ENCODE data around the gene TTLL11.

The TTLL11 gene

DNA sequence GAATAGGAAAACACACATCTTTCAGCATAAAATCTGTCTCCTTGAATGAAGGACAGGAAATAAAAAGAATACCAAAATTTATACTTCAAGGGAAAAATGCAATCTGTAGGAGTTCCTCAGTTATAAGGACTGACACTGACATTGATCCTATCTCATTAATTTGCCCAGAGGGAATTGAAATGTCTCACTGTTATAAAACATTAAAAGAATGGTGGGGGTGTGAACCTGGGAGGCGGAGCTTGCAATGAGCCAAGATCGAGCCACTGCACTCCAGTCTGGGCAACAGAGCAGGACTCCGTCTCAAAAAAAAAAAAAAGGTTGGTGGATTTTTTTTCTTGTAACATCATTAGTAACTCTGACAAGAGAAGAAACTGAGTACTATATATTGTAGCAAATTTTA is 60.8 kb downstream of the TTLL11 start:
- DNase-seq (ENCODE audit: low read depth), result no peak
- TF ChIP-seq, protein P1, sequence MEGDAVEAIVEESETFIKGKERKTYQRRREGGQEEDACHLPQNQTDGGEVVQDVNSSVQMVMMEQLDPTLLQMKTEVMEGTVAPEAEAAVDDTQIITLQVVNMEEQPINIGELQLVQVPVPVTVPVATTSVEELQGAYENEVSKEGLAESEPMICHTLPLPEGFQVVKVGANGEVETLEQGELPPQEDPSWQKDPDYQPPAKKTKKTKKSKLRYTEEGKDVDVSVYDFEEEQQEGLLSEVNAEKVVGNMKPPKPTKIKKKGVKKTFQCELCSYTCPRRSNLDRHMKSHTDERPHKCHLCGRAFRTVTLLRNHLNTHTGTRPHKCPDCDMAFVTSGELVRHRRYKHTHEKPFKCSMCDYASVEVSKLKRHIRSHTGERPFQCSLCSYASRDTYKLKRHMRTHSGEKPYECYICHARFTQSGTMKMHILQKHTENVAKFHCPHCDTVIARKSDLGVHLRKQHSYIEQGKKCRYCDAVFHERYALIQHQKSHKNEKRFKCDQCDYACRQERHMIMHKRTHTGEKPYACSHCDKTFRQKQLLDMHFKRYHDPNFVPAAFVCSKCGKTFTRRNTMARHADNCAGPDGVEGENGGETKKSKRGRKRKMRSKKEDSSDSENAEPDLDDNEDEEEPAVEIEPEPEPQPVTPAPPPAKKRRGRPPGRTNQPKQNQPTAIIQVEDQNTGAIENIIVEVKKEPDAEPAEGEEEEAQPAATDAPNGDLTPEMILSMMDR (IDR thresholded peaks at IDR 0.05; ENCODE audit: insufficient read depth, low read depth, low read length, missing control alignments), result no peak
- H3K4me3 ChIP-seq (ENCODE audit: low read length), result no peak overlapping the region

DNA sequence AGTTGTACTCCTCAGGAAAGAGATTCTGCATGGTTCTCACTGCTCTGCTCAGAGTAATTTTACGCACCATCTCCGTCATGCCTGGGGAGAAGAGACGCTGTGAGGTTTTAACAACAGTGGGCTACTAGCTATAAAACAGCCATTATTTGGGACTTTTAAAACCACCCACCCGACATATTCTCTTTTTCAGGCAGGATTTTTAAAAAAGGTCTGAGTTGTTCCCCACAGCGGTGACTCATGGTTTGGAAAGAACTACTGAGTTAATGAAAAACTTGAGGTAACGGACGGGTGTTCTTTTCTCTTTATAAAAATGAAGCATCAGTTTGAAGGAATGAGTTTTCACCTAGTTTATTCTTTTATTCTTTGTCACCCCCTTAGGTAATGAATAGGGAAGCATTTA is 61.3 kb downstream of the TTLL11 start:
- TF ChIP-seq, protein P1 (IDR thresholded peaks at IDR 0.05; ENCODE audit: insufficient read depth, low read depth, low read length, missing control alignments), result no peak
- no peak for DNase-seq (ENCODE audit: low read depth)
- no peak overlapping the region for H3K4me3 ChIP-seq (ENCODE audit: low read length)

DNA sequence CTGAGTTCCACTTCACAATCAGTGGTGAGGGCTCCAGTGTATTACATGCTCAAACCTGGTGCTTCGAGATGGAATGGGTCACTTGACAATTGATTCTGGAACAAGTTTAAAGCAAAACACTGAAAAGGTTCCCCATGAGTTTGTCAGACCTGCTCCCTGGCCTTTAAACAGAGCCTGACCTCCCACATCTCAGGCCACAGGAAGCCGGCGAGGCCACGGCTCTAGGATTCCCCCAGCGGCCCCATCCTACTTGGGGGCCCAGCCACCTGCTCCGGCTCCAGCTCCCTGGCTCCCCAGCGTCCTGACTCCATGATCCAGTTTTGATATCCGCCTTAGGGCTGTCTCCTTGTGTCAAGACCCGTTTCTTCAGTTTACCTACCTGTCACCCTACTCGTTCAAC is 62.0 kb downstream of the TTLL11 start:
- no peak for DNase-seq (ENCODE audit: low read depth)
- TF ChIP-seq, protein P1 (IDR thresholded peaks at IDR 0.05; ENCODE audit: insufficient read depth, low read depth, low read length, missing control alignments), result no peak
- H3K4me3 ChIP-seq (ENCODE audit: low read length), result no peak overlapping the region

DNA sequence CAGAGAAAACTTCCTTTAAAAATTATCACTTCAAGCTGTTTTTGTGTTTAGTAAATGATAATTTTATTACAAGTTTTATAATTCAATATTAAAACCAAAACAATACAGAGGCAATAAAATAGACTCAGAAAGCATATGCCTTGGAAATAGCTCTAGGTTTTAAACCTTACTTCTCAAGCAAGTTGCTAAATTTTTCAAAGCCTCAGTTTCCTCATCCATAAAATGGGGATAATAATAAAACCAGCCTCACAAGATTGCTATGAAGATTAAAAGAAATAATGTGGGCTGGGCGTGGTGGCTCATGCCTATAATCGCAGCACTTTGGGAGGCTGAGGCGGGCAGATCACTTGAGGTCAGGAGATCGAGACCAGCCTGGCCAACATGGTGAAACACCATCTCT is 62.8 kb downstream of the TTLL11 start:
- no peak overlapping the region for H3K4me3 ChIP-seq (ENCODE audit: low read length)
- no peak for DNase-seq (ENCODE audit: low read depth)
- TF ChIP-seq, protein P1 (IDR thresholded peaks at IDR 0.05; ENCODE audit: insufficient read depth, low read depth, low read length, missing control alignments), result no peak

DNA sequence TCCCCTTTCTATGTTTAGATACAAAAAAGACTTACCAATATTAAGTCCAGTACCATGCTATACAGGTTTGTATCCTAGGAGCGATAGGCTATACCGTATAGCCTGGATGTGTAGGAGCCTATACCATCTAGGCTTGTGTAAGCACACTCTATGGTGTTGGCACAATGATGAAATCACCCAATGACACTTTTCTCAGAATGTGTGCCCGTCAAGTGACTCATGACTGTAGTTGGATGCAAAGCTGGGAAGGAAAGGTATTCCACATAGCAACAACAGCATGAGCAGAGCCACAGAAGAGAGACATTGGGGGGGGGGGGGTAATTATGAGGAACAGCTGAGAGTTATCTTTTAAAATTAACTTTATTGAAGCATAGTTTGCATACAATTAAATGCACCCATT is 63.2 kb downstream of the TTLL11 start:
- peak; percentile 77 for DNase-seq (ENCODE audit: low read depth)
- TF ChIP-seq, protein P1 (IDR thresholded peaks at IDR 0.05; ENCODE audit: insufficient read depth, low read depth, low read length, missing control alignments), result no peak
- no peak overlapping the region for H3K4me3 ChIP-seq (ENCODE audit: low read length)

DNA sequence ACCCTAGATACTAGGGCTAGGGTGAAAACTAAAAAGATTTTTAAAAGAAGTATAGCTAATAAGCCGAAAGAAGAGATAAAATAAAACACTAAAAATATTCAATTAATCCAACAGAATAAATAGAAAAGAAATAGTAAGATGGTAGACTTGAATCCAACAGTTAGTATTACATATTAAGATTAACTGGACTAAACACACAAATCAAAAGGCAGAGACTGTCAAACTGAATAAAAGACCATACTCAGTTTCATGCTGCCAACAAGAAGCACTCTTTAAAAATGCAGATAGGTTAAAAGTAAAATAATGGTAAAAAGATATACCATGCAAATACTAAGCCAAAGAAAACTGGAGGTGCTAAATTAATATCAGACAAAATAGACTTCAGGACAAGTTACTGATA is 65.0 kb downstream of the TTLL11 start:
- no peak for DNase-seq (ENCODE audit: low read depth)
- TF ChIP-seq, protein P1 (IDR thresholded peaks at IDR 0.05; ENCODE audit: insufficient read depth, low read depth, low read length, missing control alignments), result no peak
- H3K4me3 ChIP-seq (ENCODE audit: low read length), result no peak overlapping the region

DNA sequence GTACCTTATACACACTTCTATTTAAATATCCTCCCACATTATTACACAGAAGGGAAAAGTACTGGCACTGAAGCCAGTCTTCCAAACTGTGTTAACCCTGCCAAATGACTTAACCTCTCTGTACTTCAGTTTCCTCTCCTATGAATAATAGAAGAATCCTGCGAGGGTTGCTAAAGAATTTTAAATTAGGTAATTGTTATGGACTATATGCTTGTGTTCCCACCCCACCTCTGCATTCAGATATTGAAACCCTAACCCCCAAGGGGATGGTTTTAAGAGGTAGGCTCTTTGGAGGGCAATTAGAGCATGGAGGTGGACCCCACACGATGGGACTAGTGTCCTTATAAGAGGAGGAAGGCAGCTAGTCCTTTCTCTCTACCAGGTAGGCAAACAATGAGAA is 72.7 kb downstream of the TTLL11 start:
- H3K4me3 ChIP-seq (ENCODE audit: low read length), result no peak overlapping the region
- TF ChIP-seq, protein P1 (IDR thresholded peaks at IDR 0.05; ENCODE audit: insufficient read depth, low read depth, low read length, missing control alignments), result no peak
- DNase-seq (ENCODE audit: low read depth), result no peak
